Ovary (tissue), 3 donors: Measurements from ENCODE around the gene TNFRSF1B.

ENCODE experiments used
- CTCF ChIP-seq, 3 donors: fragments of 450-650 bp in 2 of 3; fragments of 200-600 bp in 1 of 3; IDR thresholded peaks; one replicate each; pipeline versions ENCODE4 v1.5.1 to v1.8.0; 2016 to 2022; ENCODE audit warnings: antibody characterized with exemption in 3 of 3, mild to moderate bottlenecking in 1 of 3
- POLR2A ChIP-seq: fragments of 450-650 bp; IDR thresholded peaks from one replicate; pipeline ENCODE4 v1.6.1; 2017; ENCODE audit warnings: antibody characterized with exemption, mild to moderate bottlenecking, moderate library complexity
- donor health status: DM: no; HTN: no; CAD: no.

- TF ChIP-seq CTCF (IDR thresholded peaks at IDR 0.05) (no peak), POLR2A (no peak)
Measured at GRCh38 chr1:12170263-12170671, 3.5 kb downstream of the TNFRSF1B start.
